IMR-90 (cell line): Measurements from ENCODE around the gene POC1B. TPM values are rescaled to one million over a fixed set of nuclear protein-coding genes. Genes with fewer than 3 reads are reported as not detected.

Experiments used
- ATAC-seq: fragments of 200-7000 bp; cut with Tn5 transposase; 2 replicates; pipeline ENCODE4 v1.9.1; 2020; ENCODE audit warnings: low read depth, mild to moderate bottlenecking, moderate library complexity
- BruUV-seq: library from RNA; stranded (reverse); fragments of 400-500 nt; replicated peaks from 2 replicates; lab custom pipeline; 2021; lab: Mats Ljungman, UMichigan
- CTCF ChIA-PET: fragments of 300-600 bp; formaldehyde crosslinking; extraction: SDS; loops from one replicate; lab custom pipeline; 2021; ENCODE audit warnings: antibody characterized with exemption; lab: Yijun Ruan, JAX
- POLR2A ChIA-PET: fragments of 300-600 bp; sonication (Branson Sonifier 250); formaldehyde crosslinking; loops from one replicate; lab custom pipeline; 2022; ENCODE audit warnings: antibody characterized with exemption; ENCODE audit not compliant: unreplicated experiment; lab: Charles Lee
- DNase-seq: peaks from one replicate; pipeline ENCODE4 v3.0.0; 2013
- H2AFZ ChIP-seq: replicated peaks from 2 replicates; pipeline ENCODE3; 2013; ENCODE audit warnings: low read length, mild to moderate bottlenecking; ENCODE audit not compliant: poor library complexity
- H2AK5ac ChIP-seq: 2 replicates; pipeline ENCODE4 v1.6.1; 2013; ENCODE audit warnings: low read depth, low read length, inconsistent platforms
- H2AK9ac ChIP-seq: replicated peaks from 2 replicates; pipeline ENCODE3; 2013; ENCODE audit warnings: mild to moderate bottlenecking, low read depth, low read length, moderate library complexity; ENCODE audit not compliant: poor library complexity
- H2BK120ac ChIP-seq: 2 replicates; pipeline ENCODE4 v1.6.1; 2013; ENCODE audit warnings: low read depth, low read length, inconsistent platforms
- H2BK15ac ChIP-seq: 3 replicates; pipeline ENCODE4 v1.6.1; 2013; ENCODE audit warnings: low read depth, low read length, inconsistent platforms
- H2BK20ac ChIP-seq: 2 replicates; pipeline ENCODE4 v1.6.1; 2013; ENCODE audit warnings: low read depth, mild to moderate bottlenecking, inconsistent platforms, low read length, moderate library complexity
- H2BK5ac ChIP-seq: 2 replicates; pipeline ENCODE4 v1.6.1; 2013; ENCODE audit warnings: mild to moderate bottlenecking, low read depth, low read length, inconsistent platforms; ENCODE audit not compliant: poor library complexity, severe bottlenecking
- H3K14ac ChIP-seq: replicated peaks from 2 replicates; pipeline ENCODE4 v1.6.1; 2013; ENCODE audit warnings: low read depth, low read length, inconsistent platforms
- H3K18ac ChIP-seq: 2 replicates; pipeline ENCODE4 v1.6.1; 2013; ENCODE audit warnings: low read depth, low read length, control low read depth
- H3K23ac ChIP-seq: 2 replicates; pipeline ENCODE4 v1.6.1; 2013; ENCODE audit warnings: low read depth, low read length, inconsistent platforms
- H3K27ac ChIP-seq: 2 replicates; pipeline ENCODE4 v1.5.1; 2013; ENCODE audit warnings: mild to moderate bottlenecking, control low read depth, low read length; ENCODE audit not compliant: insufficient read depth
- H3K27me3 ChIP-seq: 2 replicates; pipeline ENCODE4 v1.6.1; 2013; ENCODE audit warnings: low read length; ENCODE audit not compliant: control insufficient read depth, insufficient read depth
- H3K36me3 ChIP-seq: 2 replicates; pipeline ENCODE4 v1.6.1; 2013; ENCODE audit warnings: low read length, mixed read lengths; ENCODE audit not compliant: control insufficient read depth, insufficient read depth
- H3K4ac ChIP-seq: 2 replicates; pipeline ENCODE4 v1.6.1; 2013; ENCODE audit warnings: low read depth, low read length, inconsistent platforms
- H3K4me1 ChIP-seq: 2 replicates; pipeline ENCODE4 v1.6.1; 2013; ENCODE audit warnings: low read length, mixed read lengths; ENCODE audit not compliant: control insufficient read depth, insufficient read depth
- H3K4me2 ChIP-seq: 2 replicates; pipeline ENCODE4 v1.6.1; 2013; ENCODE audit warnings: low read depth, mild to moderate bottlenecking, control low read depth, low read length, moderate library complexity
- H3K4me3 ChIP-seq: 2 replicates; pipeline ENCODE4 v1.5.1; 2013; ENCODE audit warnings: low read depth, mild to moderate bottlenecking, control low read depth, low read length, moderate library complexity; ENCODE audit not compliant: insufficient read depth
- H3K56ac ChIP-seq: 2 replicates; pipeline ENCODE4 v1.6.1; 2013; ENCODE audit warnings: low read length, inconsistent platforms; ENCODE audit not compliant: insufficient read depth; ENCODE audit errors: extremely low read depth
- H3K79me1 ChIP-seq, 2 experiments: 2 replicates each; pipeline ENCODE4 v1.6.1; 2013; ENCODE audit warnings: low read length in 2 of 2, inconsistent platforms in 1 of 2, low read depth in 1 of 2
- H3K9ac ChIP-seq: 2 replicates; pipeline ENCODE4 v1.6.1; 2013; ENCODE audit warnings: low read depth, low read length, control low read depth
- H3K9me1 ChIP-seq: 2 replicates; pipeline ENCODE4 v1.6.1; 2013; ENCODE audit warnings: low read length, inconsistent platforms; ENCODE audit not compliant: insufficient read depth
- H3K9me3 ChIP-seq: 2 replicates; pipeline ENCODE4 v1.6.1; 2013; ENCODE audit warnings: low read length; ENCODE audit not compliant: control insufficient read depth, insufficient read depth
- H4K20me1 ChIP-seq: 2 replicates; pipeline ENCODE4 v1.6.1; 2013; ENCODE audit warnings: low read length, inconsistent platforms; ENCODE audit not compliant: insufficient read depth
- H4K5ac ChIP-seq: 2 replicates; pipeline ENCODE4 v1.6.1; 2013; ENCODE audit warnings: mild to moderate bottlenecking, low read depth, low read length, control low read depth
- H4K8ac ChIP-seq, 2 experiments: 2 replicates each; pipeline ENCODE4 v1.6.1; 2013; ENCODE audit warnings: low read depth in 2 of 2, low read length in 2 of 2, control low read depth in 1 of 2, inconsistent platforms in 1 of 2
- H4K91ac ChIP-seq: 2 replicates; pipeline ENCODE4 v1.6.1; 2013; ENCODE audit warnings: low read depth, low read length, inconsistent platforms; ENCODE audit not compliant: insufficient read depth
- BHLHE40 ChIP-seq: fragments of 150-350 bp; IDR thresholded peaks from 2 replicates; pipeline ENCODE4 v1.6.1; 2016; ENCODE audit warnings: mild to moderate bottlenecking, low read depth, low read length
- CEBPB ChIP-seq: IDR thresholded peaks from 2 replicates; pipeline ENCODE4 v1.6.1; 2012; ENCODE audit warnings: low read depth, low read length, improper control_type of control experiment
- CHD1 ChIP-seq: IDR thresholded peaks from 2 replicates; pipeline ENCODE4 v1.6.1; 2012; ENCODE audit warnings: low read depth, low read length, improper control_type of control experiment
- FOS ChIP-seq: fragments of 150-350 bp; IDR thresholded peaks from 2 replicates; pipeline ENCODE4 v1.6.1; 2016; ENCODE audit warnings: low read depth, low read length
- MAFK ChIP-seq: IDR thresholded peaks from 2 replicates; pipeline ENCODE4 v1.6.1; 2012; ENCODE audit warnings: low read depth, low read length, improper control_type of control experiment
- MAZ ChIP-seq: IDR thresholded peaks from 2 replicates; pipeline ENCODE4 v1.6.1; 2012; ENCODE audit warnings: low read depth, mild to moderate bottlenecking, low read length, improper control_type of control experiment, moderate library complexity, borderline replicate concordance
- MXI1 ChIP-seq: IDR thresholded peaks from 2 replicates; pipeline ENCODE4 v1.6.1; 2012; ENCODE audit warnings: low read depth, mild to moderate bottlenecking, low read length, moderate library complexity, borderline replicate concordance
- POLR2A ChIP-seq: IDR thresholded peaks from 2 replicates; pipeline ENCODE4 v1.6.1; 2012; ENCODE audit warnings: mild to moderate bottlenecking, low read depth, low read length
- RAD21 ChIP-seq: IDR thresholded peaks from 2 replicates; pipeline ENCODE4 v1.6.1; 2012; ENCODE audit warnings: low read length, improper control_type of control experiment
- RCOR1 ChIP-seq: IDR thresholded peaks from 2 replicates; pipeline ENCODE4 v1.6.1; 2012; ENCODE audit warnings: mild to moderate bottlenecking, low read length, improper control_type of control experiment; ENCODE audit not compliant: insufficient replicate concordance
- RFX5 ChIP-seq: IDR thresholded peaks from 2 replicates; pipeline ENCODE4 v1.8.0; 2012; ENCODE audit warnings: low read depth, mild to moderate bottlenecking, low read length, moderate library complexity
- USF2 ChIP-seq: fragments of 150-350 bp; IDR thresholded peaks from 2 replicates; pipeline ENCODE4 v1.6.1; 2017; ENCODE audit warnings: mild to moderate bottlenecking, antibody characterized with exemption, low read length, low read depth
- WGBS, 2 experiments: methylation state at CpG; one replicate each; pipeline versions ENCODE4 v1.1.5 to v1.1.7; 2013; ENCODE audit warnings: missing lambda C conversion rate in 2 of 2; ENCODE audit not compliant: insufficient read length in 1 of 2; ENCODE audit errors: extremely low coverage in 2 of 2; 5-methylcytosine and 5-hydroxymethylcytosine counted together
- dilution Hi-C: fragments of 300-500 bp; cut with HindIII; formaldehyde crosslinking; loops from one replicate; pipeline ENCODE4 v1.14.3; 2018; ENCODE audit warnings: low sequenced_read_pairs; ENCODE audit not compliant: unreplicated experiment
- in situ Hi-C: fragments of 300-500 bp; cut with MboI; formaldehyde crosslinking; loops from 3 replicates; pipeline ENCODE4 v1.14.3; 2019; ENCODE audit warnings: low sequenced_read_pairs, inconsistent platforms, mixed read lengths
- intact Hi-C: fragments of 100-400 bp; cut with micrococcal nuclease; formaldehyde crosslinking; loops from 2 replicates; pipeline ENCODE4 v1.10.0; 2022
- polyA plus RNA-seq, 3 experiments: library from polyadenylated mRNA; depleted of rRNA; stranded (reverse); fragments of >200 nt; gene quantifications; 2 replicates each; pipeline ENCODE4 v1.2.3, GENCODE V29; 2012; ENCODE audit warnings: low replicate concordance in 1 of 3
- total RNA-seq: library from RNA; depleted of rRNA; stranded (reverse); fragments of >200 nt; gene quantifications from 2 replicates; pipeline ENCODE4 v1.2.3, GENCODE V29; 2012

The POC1B gene
- total and polyA plus RNA-seq, 2 of the 4 experiments (the other 2 are of a cell fraction), result 5.0 to 10.4 TPM

GRCh38 chr12:89433634-89434033, 92.2 kb downstream of the POC1B start:
- POLR2A ChIA-PET, result no interaction called here
- CTCF ChIA-PET, result no interaction called here
- no peak overlapping the region for H2BK5ac ChIP-seq
- no peak; the same call in 1 of the 2 replicates for ATAC-seq
- no peaks in the 10 kb centered on the region for H3K4me1 ChIP-seq
- no peaks in the 10 kb centered on the region for H4K20me1 ChIP-seq
- H2BK120ac ChIP-seq, result peak overlapping the region; percentile 0; the same call in 1 of the 2 replicates
- no peaks in the 10 kb centered on the region for H3K9me1 ChIP-seq
- in situ Hi-C loops (no loop called here), intact Hi-C loops (no loop called here), dilution Hi-C loops (no loop called here)
- no peak overlapping the region for H3K4me2 ChIP-seq
- H3K27ac ChIP-seq, result no peak overlapping the region
- no peak for TF ChIP-seq POLR2A
- no peak for TF ChIP-seq BHLHE40
- no peak for TF ChIP-seq MAZ
- TF ChIP-seq RFX5, result no peak
- TF ChIP-seq RCOR1, result no peak
- TF ChIP-seq FOS, result no peak
- TF ChIP-seq MXI1, result no peak
- no peak for TF ChIP-seq MAFK
- no peak for TF ChIP-seq USF2
- no peak for TF ChIP-seq CHD1
- TF ChIP-seq RAD21, result no peak
- no peak for TF ChIP-seq CEBPB
- WGBS, 2 experiments, result 83% methylated on average over 1 of the region's 4 CpGs; no CpG with 5 or more reads in 1 of the 2 experiments
- no peaks in the 10 kb centered on the region for H3K9me3 ChIP-seq
- H2AFZ ChIP-seq, result no peak overlapping the region
- no peak overlapping the region for H3K9ac ChIP-seq
- H4K91ac ChIP-seq, result no peak overlapping the region
- H3K27me3 ChIP-seq, result no peaks in the 10 kb centered on the region
- no peak overlapping the region for H3K56ac ChIP-seq
- H3K4me3 ChIP-seq, result no peak overlapping the region
- H4K8ac ChIP-seq, result no peak overlapping the region
- BruUV-seq, result no TSS peak
- H3K4ac ChIP-seq, result no peak overlapping the region
- 0 out of 2 replicates have a peak overlapping the region, but pooled peaks have one; percentile 3 for H2AK5ac ChIP-seq
- H3K18ac ChIP-seq, result no peak overlapping the region
- peak overlapping the region; percentile 39; the same call in 1 of the 2 replicates for H4K5ac ChIP-seq
- H2BK15ac ChIP-seq, result peak overlapping the region; percentile 14; the same call in 1 of the 3 replicates
- H2AK9ac ChIP-seq, result no peak overlapping the region
- no peak overlapping the region for H2BK20ac ChIP-seq
- H3K23ac ChIP-seq, result no peak overlapping the region
- DNase-seq, result peak; percentile 47
- no peak overlapping the region; the same call in 1 of the 2 replicates for H3K14ac ChIP-seq
- H3K79me1 ChIP-seq, result peaks cover 3 to 4% of the 10 kb centered on the region in 2 experiments; a peak in 1 of 4 replicates
- no peaks in the 10 kb centered on the region for H3K36me3 ChIP-seq
